ENCODE data around the gene NEO1.

NEO1 gene

GRCh38 chr15:73028031-73028430 lies 24.2 kb upstream of the NEO1 start:
- TF ChIP-seq ISL1 (CRISPR knock-in tag; IDR thresholded peaks at IDR 0.05): no peak
- TF ChIP-seq OSR1 (CRISPR knock-in tag; IDR thresholded peaks at IDR 0.05): no peak
- TF ChIP-seq CSDC2 (CRISPR knock-in tag; IDR thresholded peaks at IDR 0.05): no peak
- no peak for TF ChIP-seq CSRNP3 (CRISPR knock-in tag; IDR thresholded peaks at IDR 0.05)
- TF ChIP-seq RARB (CRISPR knock-in tag; IDR thresholded peaks at IDR 0.05): no peak
- TF ChIP-seq TOX (CRISPR knock-in tag; IDR thresholded peaks at IDR 0.05; ENCODE audit: borderline replicate concordance): no peak
- TF ChIP-seq, protein P1, sequence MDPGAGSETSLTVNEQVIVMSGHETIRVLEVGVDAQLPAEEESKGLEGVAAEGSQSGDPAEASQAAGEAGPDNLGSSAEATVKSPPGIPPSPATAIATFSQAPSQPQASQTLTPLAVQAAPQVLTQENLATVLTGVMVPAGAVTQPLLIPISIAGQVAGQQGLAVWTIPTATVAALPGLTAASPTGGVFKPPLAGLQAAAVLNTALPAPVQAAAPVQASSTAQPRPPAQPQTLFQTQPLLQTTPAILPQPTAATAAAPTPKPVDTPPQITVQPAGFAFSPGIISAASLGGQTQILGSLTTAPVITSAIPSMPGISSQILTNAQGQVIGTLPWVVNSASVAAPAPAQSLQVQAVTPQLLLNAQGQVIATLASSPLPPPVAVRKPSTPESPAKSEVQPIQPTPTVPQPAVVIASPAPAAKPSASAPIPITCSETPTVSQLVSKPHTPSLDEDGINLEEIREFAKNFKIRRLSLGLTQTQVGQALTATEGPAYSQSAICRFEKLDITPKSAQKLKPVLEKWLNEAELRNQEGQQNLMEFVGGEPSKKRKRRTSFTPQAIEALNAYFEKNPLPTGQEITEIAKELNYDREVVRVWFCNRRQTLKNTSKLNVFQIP (CRISPR knock-in tag; IDR thresholded peaks at IDR 0.05; ENCODE audit: borderline replicate concordance, low read depth): no peak
- no peak for TF ChIP-seq ZFP3 (CRISPR knock-in tag; IDR thresholded peaks at IDR 0.05)
- no peak for TF ChIP-seq PPARA (CRISPR knock-in tag; IDR thresholded peaks at IDR 0.05; ENCODE audit: borderline replicate concordance)
- no peak for TF ChIP-seq BACH2 (CRISPR knock-in tag; IDR thresholded peaks at IDR 0.05; ENCODE audit: borderline replicate concordance)
- ATAC-seq: no peak

DNA sequence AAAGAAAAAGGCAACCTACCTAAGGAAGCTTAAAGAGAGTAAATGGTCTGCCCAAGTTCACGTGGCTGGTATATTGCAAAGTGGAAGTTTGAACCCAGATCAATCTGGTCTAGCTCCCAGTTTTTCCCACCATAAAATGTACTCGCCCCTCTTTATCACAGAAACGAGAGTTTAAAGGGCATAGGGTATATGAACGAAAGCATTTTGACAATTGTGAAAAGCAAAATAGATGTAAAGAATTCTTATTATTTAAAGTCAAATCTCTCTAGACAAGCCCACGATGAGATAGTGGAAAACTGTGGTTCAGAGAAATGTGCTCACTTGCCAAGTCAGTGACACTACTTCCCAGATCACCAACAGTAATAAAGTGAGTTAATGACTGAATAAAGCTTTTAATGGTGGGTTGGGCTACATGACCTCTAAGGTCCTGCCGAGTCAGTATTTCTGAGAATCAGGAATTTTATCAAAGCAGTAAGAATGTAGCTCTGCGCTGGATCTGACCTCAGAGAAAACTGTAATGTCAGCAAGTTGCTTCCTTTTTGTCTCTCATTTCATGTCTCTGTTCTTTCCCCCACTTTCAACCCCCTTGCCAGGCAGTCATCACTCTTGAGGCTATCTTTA lies 23.3 kb upstream of the NEO1 start:
- no peak for TF ChIP-seq ZFP3 (CRISPR knock-in tag; IDR thresholded peaks at IDR 0.05)
- no peak for TF ChIP-seq CSDC2 (CRISPR knock-in tag; IDR thresholded peaks at IDR 0.05)
- TF ChIP-seq ZC3H10 (CRISPR knock-in tag; IDR thresholded peaks at IDR 0.05): no peak
- TF ChIP-seq TSHZ2 (CRISPR knock-in tag; IDR thresholded peaks at IDR 0.05): no peak
- ATAC-seq: no peak

- TF ChIP-seq ISL1 (CRISPR knock-in tag; IDR thresholded peaks at IDR 0.05): no peak
- ATAC-seq: no peak
Measured at GRCh38 chr15:73030122-73030679, 22.1 kb upstream of the NEO1 start.

DNA sequence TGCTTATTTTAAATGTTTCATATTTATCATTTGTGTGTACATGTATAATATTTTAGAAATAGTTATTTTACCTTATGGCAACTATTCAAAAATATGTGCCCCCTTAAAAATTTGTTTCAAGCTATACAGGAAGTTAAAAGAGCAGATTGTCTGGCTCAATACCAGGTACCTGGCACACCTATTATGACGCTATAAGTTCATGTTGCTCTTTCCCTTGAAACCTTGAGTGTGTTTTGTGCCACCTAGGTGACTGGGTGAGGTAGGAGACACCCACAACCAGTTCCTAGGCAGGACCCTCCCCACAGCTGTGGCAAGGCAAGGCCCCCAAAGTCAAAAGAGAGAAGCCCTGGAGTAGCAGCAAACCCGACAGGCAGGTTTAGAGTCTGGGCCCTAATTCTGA lies 20.6 kb upstream of the NEO1 start:
- ATAC-seq: no peak
- TF ChIP-seq CSRNP3 (CRISPR knock-in tag; IDR thresholded peaks at IDR 0.05) (no peak), OSR1 (CRISPR knock-in tag; IDR thresholded peaks at IDR 0.05) (no peak), ZNF8 (CRISPR knock-in tag; IDR thresholded peaks at IDR 0.05) (no peak), ZNF70 (CRISPR knock-in tag; IDR thresholded peaks at IDR 0.05) (no peak), TCF4 (CRISPR knock-in tag; IDR thresholded peaks at IDR 0.05; ENCODE audit: borderline replicate concordance) (no peak), ZC3H10 (CRISPR knock-in tag; IDR thresholded peaks at IDR 0.05) (no peak), ARNTL (CRISPR knock-in tag; IDR thresholded peaks at IDR 0.05; ENCODE audit: borderline replicate concordance, low read depth) (no peak), PPARA (CRISPR knock-in tag; IDR thresholded peaks at IDR 0.05; ENCODE audit: borderline replicate concordance) (no peak), ESRRG (CRISPR knock-in tag; IDR thresholded peaks at IDR 0.05) (no peak), TOX (CRISPR knock-in tag; IDR thresholded peaks at IDR 0.05; ENCODE audit: borderline replicate concordance) (no peak), BACH2 (CRISPR knock-in tag; IDR thresholded peaks at IDR 0.05; ENCODE audit: borderline replicate concordance) (no peak), CSDC2 (CRISPR knock-in tag; IDR thresholded peaks at IDR 0.05) (no peak), GLIS3 (CRISPR knock-in tag; IDR thresholded peaks at IDR 0.05) (no peak)
- TF ChIP-seq, protein P1 (CRISPR knock-in tag; IDR thresholded peaks at IDR 0.05; ENCODE audit: borderline replicate concordance, low read depth): no peak
- TF ChIP-seq, protein P2, sequence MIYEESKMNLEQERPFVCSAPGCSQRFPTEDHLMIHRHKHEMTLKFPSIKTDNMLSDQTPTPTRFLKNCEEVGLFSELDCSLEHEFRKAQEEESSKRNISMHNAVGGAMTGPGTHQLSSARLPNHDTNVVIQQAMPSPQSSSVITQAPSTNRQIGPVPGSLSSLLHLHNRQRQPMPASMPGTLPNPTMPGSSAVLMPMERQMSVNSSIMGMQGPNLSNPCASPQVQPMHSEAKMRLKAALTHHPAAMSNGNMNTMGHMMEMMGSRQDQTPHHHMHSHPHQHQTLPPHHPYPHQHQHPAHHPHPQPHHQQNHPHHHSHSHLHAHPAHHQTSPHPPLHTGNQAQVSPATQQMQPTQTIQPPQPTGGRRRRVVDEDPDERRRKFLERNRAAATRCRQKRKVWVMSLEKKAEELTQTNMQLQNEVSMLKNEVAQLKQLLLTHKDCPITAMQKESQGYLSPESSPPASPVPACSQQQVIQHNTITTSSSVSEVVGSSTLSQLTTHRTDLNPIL (CRISPR knock-in tag; IDR thresholded peaks at IDR 0.05; ENCODE audit: low read depth): no peak
- TF ChIP-seq, protein P3, sequence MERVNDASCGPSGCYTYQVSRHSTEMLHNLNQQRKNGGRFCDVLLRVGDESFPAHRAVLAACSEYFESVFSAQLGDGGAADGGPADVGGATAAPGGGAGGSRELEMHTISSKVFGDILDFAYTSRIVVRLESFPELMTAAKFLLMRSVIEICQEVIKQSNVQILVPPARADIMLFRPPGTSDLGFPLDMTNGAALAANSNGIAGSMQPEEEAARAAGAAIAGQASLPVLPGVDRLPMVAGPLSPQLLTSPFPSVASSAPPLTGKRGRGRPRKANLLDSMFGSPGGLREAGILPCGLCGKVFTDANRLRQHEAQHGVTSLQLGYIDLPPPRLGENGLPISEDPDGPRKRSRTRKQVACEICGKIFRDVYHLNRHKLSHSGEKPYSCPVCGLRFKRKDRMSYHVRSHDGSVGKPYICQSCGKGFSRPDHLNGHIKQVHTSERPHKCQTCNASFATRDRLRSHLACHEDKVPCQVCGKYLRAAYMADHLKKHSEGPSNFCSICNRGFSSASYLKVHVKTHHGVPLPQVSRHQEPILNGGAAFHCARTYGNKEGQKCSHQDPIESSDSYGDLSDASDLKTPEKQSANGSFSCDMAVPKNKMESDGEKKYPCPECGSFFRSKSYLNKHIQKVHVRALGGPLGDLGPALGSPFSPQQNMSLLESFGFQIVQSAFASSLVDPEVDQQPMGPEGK (CRISPR knock-in tag; IDR thresholded peaks at IDR 0.05; ENCODE audit: borderline replicate concordance): no peak
